DND-41 (cell line): Measurements from ENCODE around the gene HMCN2.

ENCODE experiments used
- EZH2 ChIP-seq: IDR thresholded peaks from 3 replicates; pipeline ENCODE4 v1.6.1; 2012; ENCODE audit warnings: borderline replicate concordance, low read depth, mild to moderate bottlenecking, moderate library complexity, low read length, inconsistent platforms; ENCODE audit not compliant: severe bottlenecking
- TF ChIP-seq, protein P1 (sequence below): IDR thresholded peaks from 2 replicates; pipeline ENCODE4 v1.5.1; 2012; ENCODE audit warnings: borderline replicate concordance, low read length, moderate library complexity, mild to moderate bottlenecking; ENCODE audit not compliant: poor library complexity, severe bottlenecking; ENCODE audit errors: extremely low read depth

- TF ChIP-seq, protein P1, sequence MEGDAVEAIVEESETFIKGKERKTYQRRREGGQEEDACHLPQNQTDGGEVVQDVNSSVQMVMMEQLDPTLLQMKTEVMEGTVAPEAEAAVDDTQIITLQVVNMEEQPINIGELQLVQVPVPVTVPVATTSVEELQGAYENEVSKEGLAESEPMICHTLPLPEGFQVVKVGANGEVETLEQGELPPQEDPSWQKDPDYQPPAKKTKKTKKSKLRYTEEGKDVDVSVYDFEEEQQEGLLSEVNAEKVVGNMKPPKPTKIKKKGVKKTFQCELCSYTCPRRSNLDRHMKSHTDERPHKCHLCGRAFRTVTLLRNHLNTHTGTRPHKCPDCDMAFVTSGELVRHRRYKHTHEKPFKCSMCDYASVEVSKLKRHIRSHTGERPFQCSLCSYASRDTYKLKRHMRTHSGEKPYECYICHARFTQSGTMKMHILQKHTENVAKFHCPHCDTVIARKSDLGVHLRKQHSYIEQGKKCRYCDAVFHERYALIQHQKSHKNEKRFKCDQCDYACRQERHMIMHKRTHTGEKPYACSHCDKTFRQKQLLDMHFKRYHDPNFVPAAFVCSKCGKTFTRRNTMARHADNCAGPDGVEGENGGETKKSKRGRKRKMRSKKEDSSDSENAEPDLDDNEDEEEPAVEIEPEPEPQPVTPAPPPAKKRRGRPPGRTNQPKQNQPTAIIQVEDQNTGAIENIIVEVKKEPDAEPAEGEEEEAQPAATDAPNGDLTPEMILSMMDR: no peak
- no peak for TF ChIP-seq EZH2
Observed at GRCh38 chr9:130348341-130348740, 82.8 kb downstream of the HMCN2 start.
